CD14-positive monocyte (primary cell): ENCODE data around the gene GPR161. TPM values are rescaled to one million over a fixed set of nuclear protein-coding genes. Genes with fewer than 3 reads are reported as not detected.
A peak's percentile ranks its signal among the peaks of the same experiment; 100 is the strongest.

ENCODE experiments used
- DNase-seq, 3 donors: peaks; one replicate each; pipeline ENCODE4 v3.0.0-alpha.2; 2011 to 2022
- H2AFZ ChIP-seq: 2 replicates; pipeline ENCODE4 v1.6.0; 2012; ENCODE audit warnings: mild to moderate bottlenecking, low read depth, low read length, inconsistent platforms; ENCODE audit not compliant: insufficient read depth, poor library complexity, severe bottlenecking
- H3K27ac ChIP-seq, 2 donors: 1 replicate in 1 of 2; 2 replicates in 1 of 2; pipeline ENCODE4 v1.5.1; 2012 to 2013; ENCODE audit warnings: low read length in 2 of 2, control low read depth in 1 of 2, inconsistent platforms in 1 of 2, low read depth in 1 of 2, mild to moderate bottlenecking in 1 of 2
- H3K27me3 ChIP-seq, 2 donors: one replicate each; pipeline versions ENCODE4 v1.6.0 to v1.6.1; 2011 to 2013; ENCODE audit warnings: low read length in 2 of 2; ENCODE audit not compliant: control insufficient read depth in 2 of 2, insufficient read depth in 2 of 2
- H3K36me3 ChIP-seq, 2 donors: replicated peaks in 1 of 2; 1 replicate in 1 of 2; 2 replicates in 1 of 2; pipeline versions ENCODE4 v1.5.1 to v1.6.1; 2012 to 2013; ENCODE audit warnings: low read length in 2 of 2, control low read depth in 1 of 2, inconsistent platforms in 1 of 2, mild to moderate bottlenecking in 1 of 2; ENCODE audit not compliant: insufficient read depth in 2 of 2, control insufficient read depth in 1 of 2
- H3K4me1 ChIP-seq, 2 donors: 1 replicate in 1 of 2; 2 replicates in 1 of 2; pipeline versions ENCODE4 v1.5.1 to v1.6.1; 2012 to 2013; ENCODE audit warnings: low read length in 2 of 2, control low read depth in 1 of 2, inconsistent platforms in 1 of 2, mild to moderate bottlenecking in 1 of 2, moderate library complexity in 1 of 2; ENCODE audit not compliant: insufficient read depth in 2 of 2, control insufficient read depth in 1 of 2
- H3K4me2 ChIP-seq: replicated peaks from 2 replicates; pipeline ENCODE3; 2012; ENCODE audit warnings: low read length, moderate library complexity, mild to moderate bottlenecking; ENCODE audit not compliant: poor library complexity, severe bottlenecking; ENCODE audit errors: extremely low read depth
- H3K4me3 ChIP-seq, 3 experiments: fragments of 200-600 bp in 1 of 3; sonication (generic) in 1 of 3; replicated peaks in 1 of 3; 1 replicate in 2 of 3; 2 replicates in 1 of 3; pipeline ENCODE4 v1.5.1; 2011 to 2013; ENCODE audit warnings: low read length in 3 of 3, mild to moderate bottlenecking in 3 of 3, control low read depth in 2 of 3, low read depth in 2 of 3, inconsistent platforms in 1 of 3, moderate library complexity in 1 of 3
- H3K79me2 ChIP-seq: 2 replicates; pipeline ENCODE4 v1.6.0; 2012; ENCODE audit warnings: mild to moderate bottlenecking, control low read depth, inconsistent platforms, low read length, moderate library complexity; ENCODE audit not compliant: insufficient read depth
- H3K9ac ChIP-seq: 2 replicates; pipeline ENCODE4 v1.6.0; 2017; ENCODE audit warnings: low read length, mild to moderate bottlenecking; ENCODE audit not compliant: insufficient read depth, poor library complexity, severe bottlenecking
- H3K9me3 ChIP-seq, 2 donors: replicated peaks in 1 of 2; 1 replicate in 1 of 2; 2 replicates in 1 of 2; pipeline versions ENCODE4 v1.5.1 to v1.6.1; 2012 to 2013; ENCODE audit warnings: low read length in 2 of 2, control low read depth in 1 of 2; ENCODE audit not compliant: control insufficient read depth in 1 of 2, insufficient read depth in 1 of 2
- H4K20me1 ChIP-seq: 2 replicates; pipeline ENCODE4 v1.6.0; 2012; ENCODE audit warnings: mild to moderate bottlenecking, low read length, control low read depth, moderate library complexity; ENCODE audit not compliant: insufficient read depth
- H3K27ac Mint-ChIP-seq, 7 donors: one replicate each; pipeline ENCODE4 v1.8.0; 2020; ENCODE audit warnings: mild to moderate bottlenecking in 7 of 7, mixed read lengths in 7 of 7, moderate library complexity in 6 of 7, inconsistent platforms in 2 of 7
- H3K27me3 Mint-ChIP-seq, 3 donors: one replicate each; pipeline ENCODE4 v1.8.0; 2021 to 2022; ENCODE audit warnings: low read depth in 3 of 3, mild to moderate bottlenecking in 3 of 3, mixed read lengths in 3 of 3, moderate library complexity in 3 of 3, inconsistent platforms in 1 of 3
- H3K36me3 Mint-ChIP-seq, 2 donors: one replicate each; pipeline ENCODE4 v1.8.0; 2020; ENCODE audit warnings: mixed read lengths in 2 of 2, inconsistent platforms in 1 of 2, mild to moderate bottlenecking in 1 of 2
- H3K4me1 Mint-ChIP-seq: one replicate; pipeline ENCODE4 v1.8.0; 2020; ENCODE audit warnings: mild to moderate bottlenecking, mixed read lengths
- H3K4me3 Mint-ChIP-seq, 2 donors: one replicate each; pipeline ENCODE4 v1.8.0; 2020; ENCODE audit warnings: mild to moderate bottlenecking in 2 of 2, mixed read lengths in 2 of 2, moderate library complexity in 1 of 2
- H3K9me3 Mint-ChIP-seq, 7 donors: one replicate each; pipeline ENCODE4 v1.8.0; 2020 to 2022; ENCODE audit warnings: mixed read lengths in 7 of 7, mild to moderate bottlenecking in 6 of 7, moderate library complexity in 6 of 7, inconsistent platforms in 2 of 7
- WGBS: methylation state at CpG from one replicate; pipeline ENCODE4 v1.1.5; 2013; ENCODE audit warnings: missing lambda C conversion rate; ENCODE audit not compliant: insufficient coverage; 5-methylcytosine and 5-hydroxymethylcytosine counted together
- intact Hi-C, 2 donors: fragments of 100-400 bp; cut with micrococcal nuclease; formaldehyde crosslinking; loops; one replicate each; pipeline versions ENCODE4 v1.15.0 to v1.15.1; 2023
- polyA plus RNA-seq, 3 donors: library from polyadenylated mRNA; depleted of rRNA in 1 of 3; unstranded in 2 of 3; stranded (reverse) in 1 of 3; fragments of 300-500 nt in 2 of 3; fragments of >200 nt in 1 of 3; fragmentation: Illumina TruSeq in 2 of 3; gene quantifications; 1 replicate in 2 of 3; 2 replicates in 1 of 3; pipeline ENCODE4 v1.2.3, GENCODE V29; 2012 to 2021
- TF ChIP-seq, protein P1 (sequence below): fragments of 200-600 bp; IDR thresholded peaks from one replicate; pipeline ENCODE4 v1.8.0; 2022; ENCODE audit warnings: antibody characterized with exemption, mild to moderate bottlenecking

Gene GPR161
- polyA plus RNA-seq, 3 donors = 0.65 TPM; not detected in 2

GRCh38 chr1:168146160-168146539 lies 9.4 kb upstream of the GPR161 start:
- Histone ChIP-seq H3K4me2 (peak overlapping the region; percentile 11), H3K79me2 (no peaks in the 10 kb centered on the region), H3K27me3 (no peaks in the 10 kb centered on the region), H2AFZ (no peak overlapping the region), H3K27ac (no peak overlapping the region), H3K9me3 (no peaks in the 10 kb centered on the region), H3K4me3 (peak overlapping the region in 1 of 3 experiments; percentile 15), H3K9ac (no peak overlapping the region), H3K4me1 (peaks cover 14 to 19% of the 10 kb centered on the region in 2 donors), H4K20me1 (no peaks in the 10 kb centered on the region), H3K36me3 (no peaks in the 10 kb centered on the region)
- Mint-ChIP-seq H3K4me1 (peaks cover 25% of the 10 kb centered on the region), H3K27ac (peak overlapping the region in 1 of 7 donors; percentile 35), H3K9me3 (peaks cover 0 to 1% (median 0%) of the 10 kb centered on the region in 7 donors), H3K4me3 (no peak overlapping the region), H3K27me3 (peaks cover 2 to 7% (median 4%) of the 10 kb centered on the region in 3 donors), H3K36me3 (no peaks in the 10 kb centered on the region)
- TF ChIP-seq, protein P1, sequence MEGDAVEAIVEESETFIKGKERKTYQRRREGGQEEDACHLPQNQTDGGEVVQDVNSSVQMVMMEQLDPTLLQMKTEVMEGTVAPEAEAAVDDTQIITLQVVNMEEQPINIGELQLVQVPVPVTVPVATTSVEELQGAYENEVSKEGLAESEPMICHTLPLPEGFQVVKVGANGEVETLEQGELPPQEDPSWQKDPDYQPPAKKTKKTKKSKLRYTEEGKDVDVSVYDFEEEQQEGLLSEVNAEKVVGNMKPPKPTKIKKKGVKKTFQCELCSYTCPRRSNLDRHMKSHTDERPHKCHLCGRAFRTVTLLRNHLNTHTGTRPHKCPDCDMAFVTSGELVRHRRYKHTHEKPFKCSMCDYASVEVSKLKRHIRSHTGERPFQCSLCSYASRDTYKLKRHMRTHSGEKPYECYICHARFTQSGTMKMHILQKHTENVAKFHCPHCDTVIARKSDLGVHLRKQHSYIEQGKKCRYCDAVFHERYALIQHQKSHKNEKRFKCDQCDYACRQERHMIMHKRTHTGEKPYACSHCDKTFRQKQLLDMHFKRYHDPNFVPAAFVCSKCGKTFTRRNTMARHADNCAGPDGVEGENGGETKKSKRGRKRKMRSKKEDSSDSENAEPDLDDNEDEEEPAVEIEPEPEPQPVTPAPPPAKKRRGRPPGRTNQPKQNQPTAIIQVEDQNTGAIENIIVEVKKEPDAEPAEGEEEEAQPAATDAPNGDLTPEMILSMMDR = no peak
- intact Hi-C loops = no loop called here
- DNase-seq = peak in 1 of 3 donors; percentile 30
- WGBS = no CpG with 5 or more reads among the region's 5 CpGs

DNA sequence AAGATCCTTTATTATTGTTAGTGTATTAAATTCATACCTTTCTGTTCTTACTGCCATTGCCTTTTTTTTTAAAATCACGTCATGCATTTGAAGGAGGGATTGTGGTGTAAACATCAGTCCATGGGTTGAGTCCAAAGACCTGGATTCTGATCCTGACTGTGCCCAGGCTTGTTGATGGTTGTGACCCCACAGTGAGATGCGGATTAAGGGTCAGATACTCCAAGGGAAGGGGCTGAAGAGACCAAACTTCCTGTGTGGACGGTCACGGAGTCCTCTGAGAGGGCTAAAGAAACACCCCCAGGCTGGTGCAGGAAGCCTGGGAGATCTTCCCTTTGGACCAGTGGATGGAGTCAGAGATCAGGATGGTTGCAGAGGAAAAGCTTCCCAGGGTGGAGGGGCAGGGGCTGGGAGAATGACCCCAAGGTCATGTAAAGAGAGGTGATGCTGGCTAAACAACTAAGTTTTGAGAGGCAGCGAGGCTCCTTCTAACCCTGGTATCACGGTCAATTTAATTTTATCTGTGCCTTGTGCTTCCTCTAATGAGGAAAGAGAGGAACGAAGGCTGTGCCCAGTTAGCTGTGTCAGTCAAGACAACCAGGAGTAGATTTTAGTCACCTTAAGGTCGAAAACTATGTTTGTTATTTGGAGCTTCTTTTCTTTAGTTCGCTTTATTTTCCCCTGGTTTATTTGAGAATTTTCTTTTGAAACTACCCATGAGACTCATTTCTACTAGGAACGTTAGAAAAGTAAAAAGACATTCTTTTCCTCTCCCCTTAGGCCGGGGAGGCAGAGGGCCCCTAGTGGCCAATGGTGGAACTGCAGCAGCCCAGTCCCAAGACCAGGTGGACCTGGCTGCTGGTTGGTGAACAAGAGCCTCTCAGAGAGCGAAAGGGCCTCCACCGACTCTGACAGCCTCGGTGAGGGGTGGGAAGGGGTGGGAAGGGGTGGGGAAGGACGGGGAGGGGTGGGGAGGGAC lies 8.7 kb upstream of the GPR161 start:
- H3K27ac Mint-ChIP-seq = peak overlapping the region in 3 of 7 donors; percentile 41 to 90 (median 79)
- H3K27ac ChIP-seq = peak overlapping the region in 1 of 2 donors; percentile 60
- H3K79me2 ChIP-seq = no peaks in the 10 kb centered on the region
- intact Hi-C loops = no loop called here
- H3K36me3 Mint-ChIP-seq = no peaks in the 10 kb centered on the region
- H3K36me3 ChIP-seq = no peaks in the 10 kb centered on the region
- peak overlapping the region in 2 of 3 experiments; percentile 15 to 64 for H3K4me3 ChIP-seq
- H3K4me3 Mint-ChIP-seq = peak overlapping the region; percentile 62 to 78
- peak; percentile 79 to 84 (median 84) for DNase-seq
- H3K4me2 ChIP-seq = peak overlapping the region; percentile 75
- TF ChIP-seq, protein P1 = peak; percentile 93
- H3K4me1 Mint-ChIP-seq = peaks cover 25% of the 10 kb centered on the region
- H2AFZ ChIP-seq = peak overlapping the region; percentile 80
- H3K9me3 Mint-ChIP-seq = peaks cover 0 to under 1% (median 0%) of the 10 kb centered on the region in 7 donors
- 54% methylated on average over 4 of the region's 15 CpGs for WGBS
- H3K9ac ChIP-seq = peak overlapping the region; percentile 19
- peaks cover 14 to 19% of the 10 kb centered on the region in 2 donors for H3K4me1 ChIP-seq
- H3K27me3 ChIP-seq = no peaks in the 10 kb centered on the region
- no peaks in the 10 kb centered on the region for H4K20me1 ChIP-seq
- peaks cover 2 to 8% (median 5%) of the 10 kb centered on the region in 3 donors for H3K27me3 Mint-ChIP-seq
- no peaks in the 10 kb centered on the region for H3K9me3 ChIP-seq
